Measurements from ENCODE around the gene KANSL1.
"Not testable (repeated sequence)": the region's sequence is repeated elsewhere in the genome, so short reads cannot be mapped to it uniquely, and the experiment has no call there.

The KANSL1 gene

DNA sequence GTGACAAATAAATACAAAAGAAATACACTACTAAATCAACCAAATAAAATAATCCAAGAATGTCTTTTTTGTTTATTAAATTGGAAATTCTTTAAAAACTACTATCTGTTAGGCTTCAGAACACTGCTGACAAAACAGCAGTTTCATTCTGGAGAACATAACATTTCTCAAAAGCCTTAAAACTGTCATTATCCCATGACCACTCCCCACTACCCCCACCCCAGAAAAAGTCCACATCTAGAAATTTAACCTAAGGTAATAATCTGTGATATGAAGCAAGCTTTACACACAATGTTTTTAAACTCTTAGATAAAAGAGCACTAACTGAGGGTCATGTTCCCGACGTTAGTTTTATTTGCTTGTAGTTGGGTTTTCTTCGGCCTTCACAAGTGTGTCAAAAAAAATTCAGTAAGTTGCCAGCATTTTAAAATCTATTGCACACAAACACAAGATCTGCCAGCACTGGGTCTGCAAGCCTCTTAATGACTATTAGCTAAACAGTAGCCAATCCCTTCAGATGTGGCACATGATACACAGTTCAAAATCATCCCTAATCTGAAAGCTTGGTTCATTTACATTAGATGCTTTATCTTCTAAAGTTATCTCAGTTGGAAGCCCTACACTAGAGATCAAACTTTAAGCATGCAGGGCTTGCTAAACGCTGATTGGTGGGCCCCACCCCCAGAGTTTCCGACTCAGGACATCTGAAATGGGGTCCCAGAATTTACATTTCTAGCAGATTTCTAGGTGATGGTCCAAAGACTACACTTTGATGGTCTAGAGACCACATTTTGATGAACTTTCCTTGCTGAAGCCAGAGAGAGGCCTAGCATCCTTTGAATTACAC, 75.2 kb downstream of the KANSL1 start:
- DNase-seq (ENCODE audit: low spot score) (no peak), ATAC-seq (ENCODE audit: low read depth) (no peak)
- TF ChIP-seq, protein P1, sequence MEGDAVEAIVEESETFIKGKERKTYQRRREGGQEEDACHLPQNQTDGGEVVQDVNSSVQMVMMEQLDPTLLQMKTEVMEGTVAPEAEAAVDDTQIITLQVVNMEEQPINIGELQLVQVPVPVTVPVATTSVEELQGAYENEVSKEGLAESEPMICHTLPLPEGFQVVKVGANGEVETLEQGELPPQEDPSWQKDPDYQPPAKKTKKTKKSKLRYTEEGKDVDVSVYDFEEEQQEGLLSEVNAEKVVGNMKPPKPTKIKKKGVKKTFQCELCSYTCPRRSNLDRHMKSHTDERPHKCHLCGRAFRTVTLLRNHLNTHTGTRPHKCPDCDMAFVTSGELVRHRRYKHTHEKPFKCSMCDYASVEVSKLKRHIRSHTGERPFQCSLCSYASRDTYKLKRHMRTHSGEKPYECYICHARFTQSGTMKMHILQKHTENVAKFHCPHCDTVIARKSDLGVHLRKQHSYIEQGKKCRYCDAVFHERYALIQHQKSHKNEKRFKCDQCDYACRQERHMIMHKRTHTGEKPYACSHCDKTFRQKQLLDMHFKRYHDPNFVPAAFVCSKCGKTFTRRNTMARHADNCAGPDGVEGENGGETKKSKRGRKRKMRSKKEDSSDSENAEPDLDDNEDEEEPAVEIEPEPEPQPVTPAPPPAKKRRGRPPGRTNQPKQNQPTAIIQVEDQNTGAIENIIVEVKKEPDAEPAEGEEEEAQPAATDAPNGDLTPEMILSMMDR (IDR thresholded peaks at IDR 0.05; ENCODE audit: poor library complexity, severe bottlenecking) = no peak
- Histone ChIP-seq H3K4me3 (ENCODE audit: severe bottlenecking) (no peak overlapping the region), H3K36me3 (ENCODE audit: low read depth) (no peaks in the 10 kb centered on the region; the same call in 1 of the 2 replicates), H3K9me3 (ENCODE audit: severe bottlenecking) (no peaks in the 10 kb centered on the region), H3K27me3 (ENCODE audit: insufficient read depth, poor library complexity, severe bottlenecking) (no peaks in the 10 kb centered on the region), H3K4me1 (ENCODE audit: insufficient read depth, poor library complexity, severe bottlenecking) (no peaks in the 10 kb centered on the region), H3K27ac (ENCODE audit: poor library complexity, severe bottlenecking) (no peak overlapping the region)

DNA sequence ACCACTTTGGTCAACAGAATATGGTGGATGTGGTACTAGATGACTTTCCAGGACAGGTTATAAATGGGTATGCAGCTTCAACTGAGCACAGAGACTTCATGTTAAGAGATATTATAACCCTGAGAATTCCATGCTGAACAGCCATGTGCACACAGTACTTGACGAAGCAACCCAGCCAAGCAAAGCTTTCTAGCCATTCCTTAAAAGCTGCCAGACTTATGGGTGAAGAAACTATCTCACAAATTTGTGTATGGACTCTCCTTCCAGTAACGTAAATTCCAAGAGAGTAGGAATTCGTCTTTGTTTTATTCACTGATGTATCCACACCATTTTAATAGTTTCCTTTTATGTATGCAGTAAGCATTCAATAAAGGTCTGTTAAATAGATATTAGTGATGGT, 76.1 kb downstream of the KANSL1 start:
- no peaks in the 10 kb centered on the region for H3K4me1 ChIP-seq (ENCODE audit: insufficient read depth, poor library complexity, severe bottlenecking)

DNA sequence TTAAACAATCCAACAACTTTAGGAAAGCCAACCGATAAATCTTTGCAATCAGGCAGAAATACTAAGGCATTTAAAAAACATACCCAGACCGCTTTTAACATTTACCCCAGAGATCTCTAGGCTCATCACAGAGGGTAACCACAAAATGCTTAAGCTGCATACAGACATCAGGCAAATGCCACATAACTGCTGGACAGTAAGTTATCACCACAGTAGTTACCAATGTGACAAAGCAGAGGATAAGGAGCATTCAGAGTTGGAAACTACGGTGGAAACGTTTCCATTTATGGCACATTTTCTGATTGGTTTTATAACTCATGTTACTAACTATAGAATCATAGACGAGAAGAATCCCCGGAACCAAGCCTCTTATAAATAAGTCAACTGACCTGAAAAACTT, 77.5 kb downstream of the KANSL1 start:
- TF ChIP-seq, protein P1 (IDR thresholded peaks at IDR 0.05; ENCODE audit: poor library complexity, severe bottlenecking) = no peak
- Histone ChIP-seq H3K36me3 (ENCODE audit: low read depth) (peaks cover 4% of the 10 kb centered on the region; the same call in 1 of the 2 replicates), H3K4me1 (ENCODE audit: insufficient read depth, poor library complexity, severe bottlenecking) (no peaks in the 10 kb centered on the region), H3K9me3 (ENCODE audit: severe bottlenecking) (no peaks in the 10 kb centered on the region), H3K27ac (ENCODE audit: poor library complexity, severe bottlenecking) (no peak overlapping the region), H3K27me3 (ENCODE audit: insufficient read depth, poor library complexity, severe bottlenecking) (no peaks in the 10 kb centered on the region), H3K4me3 (ENCODE audit: severe bottlenecking) (no peak overlapping the region)
- ATAC-seq (ENCODE audit: low read depth) (no peak), DNase-seq (ENCODE audit: low spot score) (no peak)

More for the DNA sequence above, 76.1 kb downstream of the KANSL1 start:
- DNase-seq (ENCODE audit: low spot score) = no peak
- Histone ChIP-seq H3K27ac (ENCODE audit: poor library complexity, severe bottlenecking) (no peak overlapping the region), H3K4me3 (ENCODE audit: severe bottlenecking) (no peak overlapping the region), H3K9me3 (ENCODE audit: severe bottlenecking) (no peaks in the 10 kb centered on the region), H3K36me3 (ENCODE audit: low read depth) (no peaks in the 10 kb centered on the region; the same call in 1 of the 2 replicates), H3K27me3 (ENCODE audit: insufficient read depth, poor library complexity, severe bottlenecking) (no peaks in the 10 kb centered on the region)
- no peak for ATAC-seq (ENCODE audit: low read depth)
- TF ChIP-seq, protein P1 (IDR thresholded peaks at IDR 0.05; ENCODE audit: poor library complexity, severe bottlenecking) = no peak

DNA sequence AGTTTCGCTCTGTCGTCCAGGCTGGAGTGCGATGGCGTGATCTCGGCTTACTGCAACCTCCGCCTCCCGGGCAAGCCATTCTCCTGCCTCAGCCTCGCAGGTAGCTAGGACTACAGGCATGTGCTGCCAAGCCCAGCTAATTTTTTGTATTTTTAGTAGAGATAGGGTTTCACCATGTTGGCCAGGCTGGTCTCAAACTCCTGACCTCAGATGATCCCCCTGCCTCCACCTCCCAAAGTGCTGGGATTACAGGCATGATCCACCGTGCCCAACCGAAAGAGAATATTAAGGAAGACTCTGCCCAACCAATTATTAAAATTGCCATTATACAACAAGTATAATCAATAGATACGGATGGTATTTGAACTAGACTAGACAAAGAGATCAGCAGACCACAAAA, 82.0 kb downstream of the KANSL1 start:
- peaks cover 20% of the 10 kb centered on the region for H3K4me1 ChIP-seq (ENCODE audit: insufficient read depth, poor library complexity, severe bottlenecking)
- H3K9me3 ChIP-seq (ENCODE audit: severe bottlenecking); DNase-seq (ENCODE audit: low spot score); ATAC-seq (ENCODE audit: low read depth); H3K36me3 ChIP-seq (ENCODE audit: low read depth); H3K27ac ChIP-seq (ENCODE audit: poor library complexity, severe bottlenecking); H3K4me3 ChIP-seq (ENCODE audit: severe bottlenecking); H3K27me3 ChIP-seq (ENCODE audit: insufficient read depth, poor library complexity, severe bottlenecking): not testable (repeated sequence)

DNA sequence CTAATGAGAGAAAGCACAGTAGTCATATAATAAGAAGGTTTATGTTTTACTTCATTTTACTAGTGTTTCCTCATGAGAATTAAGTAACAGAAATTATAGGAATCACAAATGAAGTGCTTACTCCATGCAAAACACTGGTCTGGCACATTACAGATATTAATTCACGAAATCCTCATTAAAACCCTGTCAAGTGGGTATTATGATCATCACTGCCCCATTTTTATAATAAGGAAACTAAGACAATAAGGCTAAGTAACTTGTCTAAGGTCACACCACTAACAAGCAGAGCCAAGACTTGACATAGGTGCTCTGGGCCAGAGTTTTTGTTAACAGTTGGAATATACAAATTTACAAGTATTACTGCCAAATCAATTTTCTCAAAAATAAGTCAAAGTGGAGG, 83.0 kb downstream of the KANSL1 start:
- DNase-seq (ENCODE audit: low spot score) = no peak
- ATAC-seq (ENCODE audit: low read depth) = no peak
- Histone ChIP-seq H3K27me3 (ENCODE audit: insufficient read depth, poor library complexity, severe bottlenecking) (no peaks in the 10 kb centered on the region), H3K27ac (ENCODE audit: poor library complexity, severe bottlenecking) (no peak overlapping the region), H3K4me3 (ENCODE audit: severe bottlenecking) (no peak overlapping the region), H3K4me1 (ENCODE audit: insufficient read depth, poor library complexity, severe bottlenecking) (peaks cover 20% of the 10 kb centered on the region), H3K36me3 (ENCODE audit: low read depth) (peaks cover 7% of the 10 kb centered on the region; the same call in 1 of the 2 replicates), H3K9me3 (ENCODE audit: severe bottlenecking) (no peaks in the 10 kb centered on the region)
- TF ChIP-seq, protein P1 (IDR thresholded peaks at IDR 0.05; ENCODE audit: poor library complexity, severe bottlenecking) = no peak

Data from RWPE2 (cell line).